GM12878 (cell line): ENCODE data around the gene ACOT6.
A peak's percentile ranks its signal among the peaks of the same experiment; 100 is the strongest.
"Not testable (repeated sequence)": the region's sequence is repeated elsewhere in the genome, so short reads cannot be mapped to it uniquely, and the experiment has no call there.

Experiments used
- BCL11A ChIP-seq: IDR thresholded peaks from 2 replicates; pipeline ENCODE4 v1.6.1; 2011; ENCODE audit warnings: low read depth, low read length
- MYC ChIP-seq: IDR thresholded peaks from 2 replicates; pipeline ENCODE4 v1.6.1; 2011; ENCODE audit warnings: mild to moderate bottlenecking, low read length, moderate library complexity, inconsistent platforms; ENCODE audit not compliant: insufficient read depth, insufficient replicate concordance, insufficient read length, severe bottlenecking
- NFXL1 ChIP-seq: fragments of 450-650 bp; IDR thresholded peaks from 2 replicates; pipeline ENCODE4 v1.6.1; 2017; ENCODE audit warnings: antibody characterized with exemption, mild to moderate bottlenecking, borderline replicate concordance
- POLR2AphosphoS5 ChIP-seq: IDR thresholded peaks from 2 replicates; pipeline ENCODE4 v1.6.1; 2011; ENCODE audit warnings: mild to moderate bottlenecking, low read length, inconsistent platforms
- STAT1 ChIP-seq: fragments of 450-650 bp; conservative IDR thresholded peaks from 2 replicates; pipeline ENCODE4 v1.6.1; 2014; ENCODE audit warnings: antibody characterized with exemption, mild to moderate bottlenecking
- TF ChIP-seq, protein P1 (sequence below), 3 experiments: IDR thresholded peaks in 2 of 3; conservative IDR thresholded peaks in 1 of 3; 2 replicates each; pipeline ENCODE4 v1.5.1; 2011; ENCODE audit warnings: low read depth in 3 of 3, low read length in 3 of 3, mild to moderate bottlenecking in 3 of 3, control low read depth in 2 of 3, moderate library complexity in 2 of 3, inconsistent platforms in 1 of 3, mixed read lengths in 1 of 3; ENCODE audit not compliant: control insufficient read depth in 2 of 3, insufficient read depth in 1 of 3; ENCODE audit errors: extremely low read depth in 1 of 3
- TF ChIP-seq, protein P2 (sequence below): IDR thresholded peaks from 2 replicates; pipeline ENCODE4 v1.6.1; 2012; ENCODE audit warnings: low read depth, low read length, improper control_type of control experiment
- TF ChIP-seq, protein P3 (sequence below): fragments of 450-650 bp; conservative IDR thresholded peaks from 2 replicates; pipeline ENCODE4 v1.6.1; 2017; ENCODE audit warnings: mild to moderate bottlenecking, moderate library complexity

DNA sequence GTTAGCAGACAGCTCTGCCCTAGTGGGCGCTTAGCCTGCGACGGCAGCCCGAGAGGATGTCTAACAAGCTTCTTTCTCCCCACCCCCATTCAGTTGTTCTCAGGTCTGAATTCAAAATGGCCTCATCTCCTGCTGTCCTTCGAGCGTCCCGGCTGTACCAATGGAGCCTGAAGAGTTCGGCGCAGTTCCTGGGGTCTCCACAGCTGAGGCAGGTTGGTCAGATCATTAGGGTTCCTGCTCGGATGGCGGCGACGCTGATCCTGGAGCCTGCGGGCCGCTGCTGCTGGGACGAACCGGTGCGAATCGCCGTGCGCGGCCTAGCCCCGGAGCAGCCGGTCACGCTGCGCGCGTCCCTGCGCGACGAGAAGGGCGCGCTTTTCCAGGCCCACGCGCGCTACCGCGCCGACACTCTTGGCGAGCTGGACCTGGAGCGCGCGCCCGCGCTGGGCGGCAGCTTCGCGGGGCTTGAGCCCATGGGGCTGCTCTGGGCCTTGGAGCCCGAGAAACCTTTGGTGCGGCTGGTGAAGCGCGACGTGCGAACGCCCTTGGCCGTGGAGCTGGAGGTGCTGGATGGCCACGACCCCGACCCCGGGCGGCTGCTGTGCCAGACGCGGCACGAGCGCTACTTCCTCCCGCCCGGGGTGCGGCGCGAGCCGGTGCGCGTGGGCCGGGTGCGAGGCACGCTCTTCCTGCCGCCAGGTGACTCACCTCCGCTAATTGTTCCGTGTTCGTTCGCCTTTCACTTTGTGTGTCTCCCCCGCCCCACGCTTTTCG lies 42.9 kb upstream of the ACOT6 start, which contains the start of gene ACOT2:
- TF ChIP-seq MYC, BCL11A, STAT1, NFXL1: not testable (repeated sequence)
- TF ChIP-seq, protein P1, sequence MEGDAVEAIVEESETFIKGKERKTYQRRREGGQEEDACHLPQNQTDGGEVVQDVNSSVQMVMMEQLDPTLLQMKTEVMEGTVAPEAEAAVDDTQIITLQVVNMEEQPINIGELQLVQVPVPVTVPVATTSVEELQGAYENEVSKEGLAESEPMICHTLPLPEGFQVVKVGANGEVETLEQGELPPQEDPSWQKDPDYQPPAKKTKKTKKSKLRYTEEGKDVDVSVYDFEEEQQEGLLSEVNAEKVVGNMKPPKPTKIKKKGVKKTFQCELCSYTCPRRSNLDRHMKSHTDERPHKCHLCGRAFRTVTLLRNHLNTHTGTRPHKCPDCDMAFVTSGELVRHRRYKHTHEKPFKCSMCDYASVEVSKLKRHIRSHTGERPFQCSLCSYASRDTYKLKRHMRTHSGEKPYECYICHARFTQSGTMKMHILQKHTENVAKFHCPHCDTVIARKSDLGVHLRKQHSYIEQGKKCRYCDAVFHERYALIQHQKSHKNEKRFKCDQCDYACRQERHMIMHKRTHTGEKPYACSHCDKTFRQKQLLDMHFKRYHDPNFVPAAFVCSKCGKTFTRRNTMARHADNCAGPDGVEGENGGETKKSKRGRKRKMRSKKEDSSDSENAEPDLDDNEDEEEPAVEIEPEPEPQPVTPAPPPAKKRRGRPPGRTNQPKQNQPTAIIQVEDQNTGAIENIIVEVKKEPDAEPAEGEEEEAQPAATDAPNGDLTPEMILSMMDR (IDR thresholded peaks at IDR 0.05 in 2 of 3, conservative IDR thresholded peaks at IDR 0.05 in 1 of 3; ENCODE audit: control insufficient read depth in 2 of 3, extremely low read depth in 1 of 3, insufficient read depth in 1 of 3, low read depth in 3 of 3, low read length in 3 of 3): 0 out of 6 replicates have a peak, but pooled peaks of 1 of the 3 experiments have one; percentile 6
- TF ChIP-seq, protein P2, sequence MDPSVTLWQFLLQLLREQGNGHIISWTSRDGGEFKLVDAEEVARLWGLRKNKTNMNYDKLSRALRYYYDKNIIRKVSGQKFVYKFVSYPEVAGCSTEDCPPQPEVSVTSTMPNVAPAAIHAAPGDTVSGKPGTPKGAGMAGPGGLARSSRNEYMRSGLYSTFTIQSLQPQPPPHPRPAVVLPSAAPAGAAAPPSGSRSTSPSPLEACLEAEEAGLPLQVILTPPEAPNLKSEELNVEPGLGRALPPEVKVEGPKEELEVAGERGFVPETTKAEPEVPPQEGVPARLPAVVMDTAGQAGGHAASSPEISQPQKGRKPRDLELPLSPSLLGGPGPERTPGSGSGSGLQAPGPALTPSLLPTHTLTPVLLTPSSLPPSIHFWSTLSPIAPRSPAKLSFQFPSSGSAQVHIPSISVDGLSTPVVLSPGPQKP: not testable (repeated sequence)
- peak; percentile 73 for TF ChIP-seq POLR2AphosphoS5
- TF ChIP-seq, protein P3, sequence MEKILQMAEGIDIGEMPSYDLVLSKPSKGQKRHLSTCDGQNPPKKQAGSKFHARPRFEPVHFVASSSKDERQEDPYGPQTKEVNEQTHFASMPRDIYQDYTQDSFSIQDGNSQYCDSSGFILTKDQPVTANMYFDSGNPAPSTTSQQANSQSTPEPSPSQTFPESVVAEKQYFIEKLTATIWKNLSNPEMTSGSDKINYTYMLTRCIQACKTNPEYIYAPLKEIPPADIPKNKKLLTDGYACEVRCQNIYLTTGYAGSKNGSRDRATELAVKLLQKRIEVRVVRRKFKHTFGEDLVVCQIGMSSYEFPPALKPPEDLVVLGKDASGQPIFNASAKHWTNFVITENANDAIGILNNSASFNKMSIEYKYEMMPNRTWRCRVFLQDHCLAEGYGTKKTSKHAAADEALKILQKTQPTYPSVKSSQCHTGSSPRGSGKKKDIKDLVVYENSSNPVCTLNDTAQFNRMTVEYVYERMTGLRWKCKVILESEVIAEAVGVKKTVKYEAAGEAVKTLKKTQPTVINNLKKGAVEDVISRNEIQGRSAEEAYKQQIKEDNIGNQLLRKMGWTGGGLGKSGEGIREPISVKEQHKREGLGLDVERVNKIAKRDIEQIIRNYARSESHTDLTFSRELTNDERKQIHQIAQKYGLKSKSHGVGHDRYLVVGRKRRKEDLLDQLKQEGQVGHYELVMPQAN: not testable (repeated sequence)
